ENCODE results near the gene HOXA4.

Gene HOXA4

GRCh38 chr7:27133409-27134231 lies 3.1 kb upstream of the HOXA4 start:
- no peak for DNase-seq (ENCODE audit: low read depth in 2 of 3, low spot score in 1 of 3)

- DNase-seq (ENCODE audit: low read depth in 2 of 3, low spot score in 1 of 3), result no peak
Measured at GRCh38 chr7:27132978-27133377, 2.4 kb upstream of the HOXA4 start.

GRCh38 chr7:27132214-27132613 lies 1.7 kb upstream of the HOXA4 start:
- DNase-seq (ENCODE audit: low read depth in 2 of 3, low spot score in 1 of 3), result no peak

- DNase-seq (ENCODE audit: low read depth in 2 of 3, low spot score in 1 of 3), result no peak
Measured at GRCh38 chr7:27131390-27131819, 848 bp upstream of the HOXA4 start.

- no peak for DNase-seq (ENCODE audit: low read depth in 2 of 3, low spot score in 1 of 3)
Measured at GRCh38 chr7:27129729-27130539, 623 bp downstream of the HOXA4 start.

GRCh38 chr7:27128776-27129728 lies 1.5 kb downstream of the HOXA4 start:
- DNase-seq (ENCODE audit: low read depth in 2 of 3, low spot score in 1 of 3), result no peak

- no peak for DNase-seq (ENCODE audit: low read depth in 2 of 3, low spot score in 1 of 3)
Measured at GRCh38 chr7:27128034-27128433, 2.5 kb downstream of the HOXA4 start.

- no peak for DNase-seq (ENCODE audit: low read depth in 2 of 3, low spot score in 1 of 3)
Measured at GRCh38 chr7:27126596-27127327, 3.8 kb downstream of the HOXA4 start.

GRCh38 chr7:27125986-27126394 lies 4.6 kb downstream of the HOXA4 start:
- no peak for DNase-seq (ENCODE audit: low read depth in 2 of 3, low spot score in 1 of 3)

- DNase-seq (ENCODE audit: low read depth in 2 of 3, low spot score in 1 of 3), result no peak
Measured at GRCh38 chr7:27124902-27125689, 5.5 kb downstream of the HOXA4 start.

GRCh38 chr7:27124096-27124901 lies 6.3 kb downstream of the HOXA4 start:
- DNase-seq (ENCODE audit: low read depth in 2 of 3, low spot score in 1 of 3), result no peak

GRCh38 chr7:27123477-27124053 lies 7.0 kb downstream of the HOXA4 start:
- DNase-seq (ENCODE audit: low read depth in 2 of 3, low spot score in 1 of 3), result no peak

- DNase-seq (ENCODE audit: low read depth in 2 of 3, low spot score in 1 of 3), result no peak
Measured at GRCh38 chr7:27123007-27123476, 7.5 kb downstream of the HOXA4 start.

- DNase-seq (ENCODE audit: low read depth in 2 of 3, low spot score in 1 of 3), result no peak
Measured at GRCh38 chr7:27122077-27122910, 8.3 kb downstream of the HOXA4 start.

GRCh38 chr7:27121684-27122076 lies 8.9 kb downstream of the HOXA4 start:
- no peak for DNase-seq (ENCODE audit: low read depth in 2 of 3, low spot score in 1 of 3)

GRCh38 chr7:27119412-27119911 lies 11.1 kb downstream of the HOXA4 start:
- no peak for DNase-seq (ENCODE audit: low read depth in 2 of 3, low spot score in 1 of 3)

GRCh38 chr7:27118580-27118979 lies 12.0 kb downstream of the HOXA4 start:
- no peak for DNase-seq (ENCODE audit: low read depth in 2 of 3, low spot score in 1 of 3)
